ENCODE measurements around the gene NAXE. TPM values are rescaled to one million over a fixed set of nuclear protein-coding genes. Genes with fewer than 3 reads are reported as not detected.
"Not testable (repeated sequence)": the region's sequence is repeated elsewhere in the genome, so short reads cannot be mapped to it uniquely, and the experiment has no call there.

The NAXE gene
- total RNA-seq, 1 donor, result 63.7 TPM

DNA sequence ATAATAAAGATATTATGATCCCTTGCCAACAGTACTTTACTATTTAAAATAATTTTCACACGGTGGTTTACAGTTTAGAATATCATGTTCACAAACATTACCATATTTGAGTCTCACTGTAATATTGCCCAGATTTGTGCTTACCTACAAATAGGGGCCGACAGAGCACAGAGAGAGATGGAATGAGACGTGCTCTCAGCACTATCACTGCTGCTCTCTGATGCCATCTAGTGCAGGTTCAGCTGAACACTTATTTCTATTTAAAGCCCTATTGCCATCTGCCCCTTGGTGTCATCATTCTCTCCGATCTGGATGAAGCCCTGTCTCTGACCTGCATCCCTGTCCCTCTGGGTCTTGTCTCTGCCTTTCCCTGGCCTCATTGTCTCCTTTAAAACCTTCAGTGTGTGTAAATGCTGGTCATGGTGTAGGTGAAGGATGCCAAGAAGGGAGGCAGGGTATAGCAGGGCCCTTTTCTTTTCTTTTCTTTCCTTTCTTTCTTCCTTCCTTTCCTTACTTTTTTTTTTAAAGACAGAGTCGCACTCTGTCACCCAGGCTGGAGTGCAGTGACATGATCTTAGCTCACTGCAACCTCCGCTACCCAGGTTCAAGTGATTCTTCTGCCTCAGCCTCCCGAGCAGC is 16.6 kb downstream of the NAXE start:
- Histone ChIP-seq H2AFZ (ENCODE audit: low read length) (no peak overlapping the region), H3K4me1 (ENCODE audit: insufficient read depth, low read length) (no peaks in the 10 kb centered on the region), H3K27me3 (ENCODE audit: insufficient read depth, low read length) (peaks cover 15% of the 10 kb centered on the region), H3K4me3 (ENCODE audit: insufficient read depth, low read length) (no peak overlapping the region), H3K9me3 (ENCODE audit: low read depth, low read length) (no peaks in the 10 kb centered on the region), H3K4me2 (ENCODE audit: insufficient read depth, low read length) (peak overlapping the region; percentile 4), H3K27ac (ENCODE audit: low read depth, low read length) (no peak overlapping the region), H4K20me1 (ENCODE audit: insufficient read depth, low read length) (no peaks in the 10 kb centered on the region), H3K36me3 (ENCODE audit: insufficient read depth, low read length) (no peaks in the 10 kb centered on the region), H3K79me2 (ENCODE audit: insufficient read depth, low read length) (no peaks in the 10 kb centered on the region)
- DNase-seq (ENCODE audit: insufficient read length, low spot score, missing footprints), result peak; percentile 88
- TF ChIP-seq, protein P1, sequence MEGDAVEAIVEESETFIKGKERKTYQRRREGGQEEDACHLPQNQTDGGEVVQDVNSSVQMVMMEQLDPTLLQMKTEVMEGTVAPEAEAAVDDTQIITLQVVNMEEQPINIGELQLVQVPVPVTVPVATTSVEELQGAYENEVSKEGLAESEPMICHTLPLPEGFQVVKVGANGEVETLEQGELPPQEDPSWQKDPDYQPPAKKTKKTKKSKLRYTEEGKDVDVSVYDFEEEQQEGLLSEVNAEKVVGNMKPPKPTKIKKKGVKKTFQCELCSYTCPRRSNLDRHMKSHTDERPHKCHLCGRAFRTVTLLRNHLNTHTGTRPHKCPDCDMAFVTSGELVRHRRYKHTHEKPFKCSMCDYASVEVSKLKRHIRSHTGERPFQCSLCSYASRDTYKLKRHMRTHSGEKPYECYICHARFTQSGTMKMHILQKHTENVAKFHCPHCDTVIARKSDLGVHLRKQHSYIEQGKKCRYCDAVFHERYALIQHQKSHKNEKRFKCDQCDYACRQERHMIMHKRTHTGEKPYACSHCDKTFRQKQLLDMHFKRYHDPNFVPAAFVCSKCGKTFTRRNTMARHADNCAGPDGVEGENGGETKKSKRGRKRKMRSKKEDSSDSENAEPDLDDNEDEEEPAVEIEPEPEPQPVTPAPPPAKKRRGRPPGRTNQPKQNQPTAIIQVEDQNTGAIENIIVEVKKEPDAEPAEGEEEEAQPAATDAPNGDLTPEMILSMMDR (IDR thresholded peaks at IDR 0.05; ENCODE audit: extremely low read depth, low read depth, low read length), result peak; percentile 86

DNA sequence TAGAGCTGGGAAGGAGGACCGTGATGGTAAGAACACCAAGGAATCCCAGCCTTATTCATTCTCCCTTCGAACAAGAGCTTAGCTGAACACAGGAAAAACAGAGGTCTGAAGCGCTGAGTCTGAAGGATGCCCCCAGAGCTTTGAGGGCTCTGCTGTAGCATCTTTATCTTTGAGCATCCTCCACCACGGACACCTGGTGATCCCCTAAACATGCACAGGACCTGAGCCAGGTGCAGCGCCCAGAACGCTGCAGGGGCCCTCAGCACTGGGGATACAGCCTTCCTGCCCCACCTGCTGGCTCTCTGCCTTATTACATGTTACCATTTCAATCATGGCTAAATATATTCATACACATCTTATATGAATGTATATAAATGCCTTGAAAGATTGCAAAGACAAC is 17.4 kb downstream of the NAXE start:
- no peaks in the 10 kb centered on the region for H3K79me2 ChIP-seq (ENCODE audit: insufficient read depth, low read length)
- no peak overlapping the region for H3K4me3 ChIP-seq (ENCODE audit: insufficient read depth, low read length)
- H3K9me3 ChIP-seq (ENCODE audit: low read depth, low read length), result no peaks in the 10 kb centered on the region
- H3K4me1 ChIP-seq (ENCODE audit: insufficient read depth, low read length), result no peaks in the 10 kb centered on the region
- H3K4me2 ChIP-seq (ENCODE audit: insufficient read depth, low read length), result no peak overlapping the region
- TF ChIP-seq, protein P1 (IDR thresholded peaks at IDR 0.05; ENCODE audit: extremely low read depth, low read depth, low read length), result peak; percentile 52
- H4K20me1 ChIP-seq (ENCODE audit: insufficient read depth, low read length), result no peaks in the 10 kb centered on the region
- no peak for DNase-seq (ENCODE audit: insufficient read length, low spot score, missing footprints)
- no peak overlapping the region for H3K27ac ChIP-seq (ENCODE audit: low read depth, low read length)
- peaks cover 18% of the 10 kb centered on the region for H3K27me3 ChIP-seq (ENCODE audit: insufficient read depth, low read length)
- H2AFZ ChIP-seq (ENCODE audit: low read length), result no peak overlapping the region
- H3K36me3 ChIP-seq (ENCODE audit: insufficient read depth, low read length), result no peaks in the 10 kb centered on the region

DNA sequence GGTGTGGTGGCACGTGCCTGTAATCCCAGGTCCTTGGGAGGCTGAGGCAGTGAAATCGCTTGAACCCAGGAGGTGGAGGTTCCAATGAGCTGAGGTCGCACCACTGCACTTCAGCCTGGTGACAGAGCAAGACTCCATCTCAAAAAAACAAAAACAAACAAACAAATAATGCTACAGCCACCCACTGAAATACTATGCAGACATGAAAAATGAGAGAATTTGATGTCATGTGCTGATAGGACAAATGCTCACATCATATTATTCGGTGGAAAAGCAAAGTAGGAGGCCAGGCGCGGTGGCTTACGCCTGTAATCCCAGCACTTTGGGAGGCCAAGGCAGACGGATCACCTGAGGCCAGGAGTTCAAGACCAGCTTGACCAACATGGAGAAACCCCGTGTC is 18.5 kb downstream of the NAXE start:
- H3K4me3 ChIP-seq (ENCODE audit: insufficient read depth, low read length); H3K4me1 ChIP-seq (ENCODE audit: insufficient read depth, low read length); H3K36me3 ChIP-seq (ENCODE audit: insufficient read depth, low read length); DNase-seq (ENCODE audit: insufficient read length, low spot score, missing footprints); H3K27ac ChIP-seq (ENCODE audit: low read depth, low read length); H3K9me3 ChIP-seq (ENCODE audit: low read depth, low read length); H3K4me2 ChIP-seq (ENCODE audit: insufficient read depth, low read length); H3K79me2 ChIP-seq (ENCODE audit: insufficient read depth, low read length); H2AFZ ChIP-seq (ENCODE audit: low read length); H4K20me1 ChIP-seq (ENCODE audit: insufficient read depth, low read length): not testable (repeated sequence)
- peaks cover 23% of the 10 kb centered on the region for H3K27me3 ChIP-seq (ENCODE audit: insufficient read depth, low read length)

DNA sequence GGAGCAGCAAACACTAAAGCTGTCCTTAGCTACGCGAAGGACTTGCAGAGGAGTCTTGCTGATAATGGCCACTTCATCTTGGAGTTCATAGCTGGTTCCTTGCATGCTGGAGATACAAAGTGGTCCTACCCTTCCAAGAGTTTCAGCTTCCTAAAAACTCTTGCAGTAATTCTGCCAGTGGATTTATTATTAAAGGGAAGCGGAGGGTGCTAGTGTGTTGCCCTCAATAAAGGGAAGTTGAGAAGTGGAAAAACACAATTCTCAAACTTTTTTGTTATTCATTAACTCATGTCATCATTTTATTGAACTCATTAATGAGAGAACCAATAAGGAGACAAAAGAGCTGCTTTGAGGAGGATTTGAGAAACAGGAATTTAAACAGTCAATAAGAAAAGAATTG is 21.1 kb downstream of the NAXE start:
- H3K4me2 ChIP-seq (ENCODE audit: insufficient read depth, low read length), result no peak overlapping the region
- peaks cover 8% of the 10 kb centered on the region for H3K4me1 ChIP-seq (ENCODE audit: insufficient read depth, low read length)
- H4K20me1 ChIP-seq (ENCODE audit: insufficient read depth, low read length), result no peaks in the 10 kb centered on the region
- H2AFZ ChIP-seq (ENCODE audit: low read length), result no peak overlapping the region
- H3K27me3 ChIP-seq (ENCODE audit: insufficient read depth, low read length), result peaks cover 31% of the 10 kb centered on the region
- no peak for DNase-seq (ENCODE audit: insufficient read length, low spot score, missing footprints)
- H3K4me3 ChIP-seq (ENCODE audit: insufficient read depth, low read length), result no peak overlapping the region
- TF ChIP-seq, protein P1 (IDR thresholded peaks at IDR 0.05; ENCODE audit: extremely low read depth, low read depth, low read length), result no peak
- H3K27ac ChIP-seq (ENCODE audit: low read depth, low read length), result no peak overlapping the region
- no peaks in the 10 kb centered on the region for H3K9me3 ChIP-seq (ENCODE audit: low read depth, low read length)
- H3K79me2 ChIP-seq (ENCODE audit: insufficient read depth, low read length), result no peaks in the 10 kb centered on the region
- no peaks in the 10 kb centered on the region for H3K36me3 ChIP-seq (ENCODE audit: insufficient read depth, low read length)

Measured in osteoblast (primary cell).